Neural progenitor cell (in vitro differentiated cells): Measurements from ENCODE around the gene KCP. TPM values are rescaled to one million over a fixed set of nuclear protein-coding genes. Genes with fewer than 3 reads are reported as not detected.
A peak's percentile ranks its signal among the peaks of the same experiment; 100 is the strongest.
"Not testable (repeated sequence)": the region's sequence is repeated elsewhere in the genome, so short reads cannot be mapped to it uniquely, and the experiment has no call there.

Experiments
- DNase-seq: peaks from one replicate; pipeline ENCODE4 v3.0.0-alpha.2; 2016; ENCODE audit warnings: low spot score
- H2AFZ ChIP-seq: fragments of 200-600 bp; sonication (generic); replicated peaks from 2 replicates; pipeline ENCODE4 v1.6.1; 2016; ENCODE audit warnings: antibody characterized with exemption
- H3F3A ChIP-seq: fragments of 200-600 bp; sonication (generic); 2 replicates; pipeline ENCODE4 v1.6.1; 2016; ENCODE audit warnings: antibody characterized with exemption, low read depth
- H3K27ac ChIP-seq: fragments of 200-600 bp; sonication (generic); 2 replicates; pipeline ENCODE4 v1.5.1; 2016; ENCODE audit warnings: mild to moderate bottlenecking
- H3K27me3 ChIP-seq: fragments of 200-600 bp; sonication (generic); 2 replicates; pipeline ENCODE4 v1.6.1; 2016; ENCODE audit warnings: mild to moderate bottlenecking, moderate library complexity
- H3K36me3 ChIP-seq: fragments of 200-600 bp; sonication (generic); 2 replicates; pipeline ENCODE4 v1.5.1; 2016
- H3K4me1 ChIP-seq: fragments of 200-600 bp; sonication (generic); 2 replicates; pipeline ENCODE4 v1.6.1; 2016; ENCODE audit warnings: mixed run types
- H3K4me2 ChIP-seq: fragments of 200-600 bp; sonication (generic); 2 replicates; pipeline ENCODE4 v1.6.1; 2016
- H3K4me3 ChIP-seq: fragments of 200-600 bp; sonication (generic); 2 replicates; pipeline ENCODE4 v1.5.1; 2016
- H3K79me2 ChIP-seq: fragments of 200-600 bp; sonication (generic); 2 replicates; pipeline ENCODE4 v1.6.1; 2016; ENCODE audit warnings: low read depth
- H3K9ac ChIP-seq: fragments of 200-600 bp; sonication (generic); 2 replicates; pipeline ENCODE4 v1.6.1; 2016
- H3K9me3 ChIP-seq: fragments of 200-600 bp; sonication (generic); 2 replicates; pipeline ENCODE4 v1.5.1; 2016; ENCODE audit warnings: low read depth
- H4K20me1 ChIP-seq: fragments of 200-600 bp; sonication (generic); 2 replicates; pipeline ENCODE4 v1.6.1; 2016; ENCODE audit warnings: low read depth
- H3K27ac Mint-ChIP-seq: 3 replicates; pipeline ENCODE4 v1.8.0; 2021; ENCODE audit warnings: mixed read lengths
- H3K27me3 Mint-ChIP-seq: 2 replicates; pipeline ENCODE4 v1.8.0; 2022; ENCODE audit warnings: low read depth, mild to moderate bottlenecking, inconsistent platforms, moderate library complexity, mixed read lengths; ENCODE audit not compliant: insufficient read depth
- H3K36me3 Mint-ChIP-seq: 3 replicates; pipeline ENCODE4 v1.8.0; 2021; ENCODE audit warnings: mixed read lengths
- H3K4me1 Mint-ChIP-seq: 3 replicates; pipeline ENCODE4 v1.8.0; 2021; ENCODE audit warnings: mixed read lengths
- H3K4me3 Mint-ChIP-seq: 3 replicates; pipeline ENCODE4 v1.8.0; 2021; ENCODE audit warnings: mild to moderate bottlenecking, moderate library complexity, mixed read lengths
- H3K9me3 Mint-ChIP-seq: 3 replicates; pipeline ENCODE4 v1.8.0; 2020; ENCODE audit warnings: mixed read lengths
- CTCF ChIP-seq: fragments of 200-600 bp; sonication (generic); IDR thresholded peaks from 2 replicates; pipeline ENCODE4 v1.5.1; 2017; ENCODE audit warnings: antibody characterized with exemption, mild to moderate bottlenecking
- EZH2 ChIP-seq: fragments of 200-600 bp; sonication (generic); IDR thresholded peaks from 2 replicates; pipeline ENCODE4 v1.6.1; 2017; ENCODE audit warnings: antibody characterized with exemption, mild to moderate bottlenecking, moderate library complexity
- EZH2phosphoT487 ChIP-seq: fragments of 200-600 bp; sonication (generic); IDR thresholded peaks from 2 replicates; pipeline ENCODE4 v1.6.1; 2017; ENCODE audit warnings: antibody characterized with exemption
- total RNA-seq: library from RNA; depleted of rRNA; stranded (reverse); fragments of >200 nt; gene quantifications from 2 replicates; pipeline ENCODE4 v1.2.3, GENCODE V29; 2015; ENCODE audit warnings: low replicate concordance

Gene KCP
- total RNA-seq, 1 donor from 2014 or later, result 0.06 TPM

- no peak overlapping the region for H3K4me3 Mint-ChIP-seq
- Histone ChIP-seq H3F3A (no peaks in the 10 kb centered on the region), H3K27me3 (no peaks in the 10 kb centered on the region), H3K27ac (no peak overlapping the region), H3K4me3 (no peak overlapping the region), H2AFZ (no peak overlapping the region), H3K79me2 (no peaks in the 10 kb centered on the region), H3K9ac (no peak overlapping the region), H4K20me1 (no peaks in the 10 kb centered on the region), H3K4me2 (no peak overlapping the region), H3K36me3 (no peaks in the 10 kb centered on the region), H3K4me1 (no peaks in the 10 kb centered on the region), H3K9me3 (no peaks in the 10 kb centered on the region)
- no peak overlapping the region for H3K27ac Mint-ChIP-seq
- no peak for TF ChIP-seq EZH2
- peak; percentile 27 for TF ChIP-seq CTCF
- no peak for TF ChIP-seq EZH2phosphoT487
- peaks cover 12% of the 10 kb centered on the region for H3K36me3 Mint-ChIP-seq
- H3K27me3 Mint-ChIP-seq, result peaks cover 13% of the 10 kb centered on the region
- H3K4me1 Mint-ChIP-seq, result no peaks in the 10 kb centered on the region
- no peaks in the 10 kb centered on the region for H3K9me3 Mint-ChIP-seq
- no peak for DNase-seq
Measured at GRCh38 chr7:128946936-128947830, 36.7 kb upstream of the KCP start.

- H3K27ac Mint-ChIP-seq, result no peak overlapping the region
- Histone ChIP-seq H3F3A (no peaks in the 10 kb centered on the region), H3K4me2 (no peak overlapping the region), H2AFZ (no peak overlapping the region), H3K9me3 (no peaks in the 10 kb centered on the region), H3K4me3 (no peak overlapping the region), H3K27me3 (no peaks in the 10 kb centered on the region), H3K27ac (no peak overlapping the region), H3K9ac (no peak overlapping the region), H4K20me1 (no peaks in the 10 kb centered on the region), H3K36me3 (no peaks in the 10 kb centered on the region), H3K4me1 (no peaks in the 10 kb centered on the region), H3K79me2 (no peaks in the 10 kb centered on the region)
- H3K4me3 Mint-ChIP-seq, result no peak overlapping the region
- H3K9me3 Mint-ChIP-seq, result no peaks in the 10 kb centered on the region
- DNase-seq, result no peak
- peaks cover 2% of the 10 kb centered on the region for H3K4me1 Mint-ChIP-seq
- TF ChIP-seq EZH2phosphoT487, result no peak
- TF ChIP-seq EZH2, result no peak
- TF ChIP-seq CTCF, result no peak
- H3K27me3 Mint-ChIP-seq, result peaks cover 22% of the 10 kb centered on the region
- H3K36me3 Mint-ChIP-seq, result peaks cover 4% of the 10 kb centered on the region
Measured at GRCh38 chr7:128945668-128946366, 35.3 kb upstream of the KCP start.

GRCh38 chr7:128944487-128945236 is 34.2 kb upstream of the KCP start:
- Histone ChIP-seq H3K27ac (no peak overlapping the region), H3K9ac (no peak overlapping the region), H3K79me2 (no peaks in the 10 kb centered on the region), H3K4me2 (no peak overlapping the region), H4K20me1 (no peaks in the 10 kb centered on the region), H3K9me3 (no peaks in the 10 kb centered on the region), H3K36me3 (no peaks in the 10 kb centered on the region), H3K4me3 (no peak overlapping the region), H3K4me1 (no peaks in the 10 kb centered on the region), H3F3A (no peaks in the 10 kb centered on the region), H3K27me3 (peaks cover 11% of the 10 kb centered on the region), H2AFZ (no peak overlapping the region)
- Mint-ChIP-seq H3K27ac (no peak overlapping the region), H3K27me3 (peaks cover 31% of the 10 kb centered on the region), H3K36me3 (peaks cover 4% of the 10 kb centered on the region), H3K4me1 (peaks cover 2% of the 10 kb centered on the region), H3K4me3 (no peak overlapping the region), H3K9me3 (no peaks in the 10 kb centered on the region)
- TF ChIP-seq EZH2phosphoT487, result no peak
- no peak for TF ChIP-seq EZH2
- TF ChIP-seq CTCF, result no peak
- no peak for DNase-seq

GRCh38 chr7:128943251-128943650 is 32.7 kb upstream of the KCP start:
- H3K4me3 Mint-ChIP-seq, H3K9me3 Mint-ChIP-seq, H3K4me2 ChIP-seq, H3K4me1 Mint-ChIP-seq, H3K4me1 ChIP-seq, H3K4me3 ChIP-seq, H3F3A ChIP-seq, H3K27ac Mint-ChIP-seq, H3K9ac ChIP-seq, H3K36me3 ChIP-seq, H3K9me3 ChIP-seq, DNase-seq, H3K27ac ChIP-seq, H3K36me3 Mint-ChIP-seq, H2AFZ ChIP-seq, H4K20me1 ChIP-seq, H3K79me2 ChIP-seq: not testable (repeated sequence)
- H3K27me3 ChIP-seq, result peaks cover 25% of the 10 kb centered on the region
- peaks cover 33% of the 10 kb centered on the region for H3K27me3 Mint-ChIP-seq
